NOMO-1 treated with DMSO at 0.1 percent for 48 hours (cell line): ENCODE results near the gene SPOP.
"Not testable (repeated sequence)": the region's sequence is repeated elsewhere in the genome, so short reads cannot be mapped to it uniquely, and the experiment has no call there.

Source experiments
- DNase-seq: peaks from one replicate; lab custom pipeline; 2025; ENCODE audit not compliant: unreplicated experiment; lab: John Stamatoyannopoulos, UW

The SPOP gene

DNA sequence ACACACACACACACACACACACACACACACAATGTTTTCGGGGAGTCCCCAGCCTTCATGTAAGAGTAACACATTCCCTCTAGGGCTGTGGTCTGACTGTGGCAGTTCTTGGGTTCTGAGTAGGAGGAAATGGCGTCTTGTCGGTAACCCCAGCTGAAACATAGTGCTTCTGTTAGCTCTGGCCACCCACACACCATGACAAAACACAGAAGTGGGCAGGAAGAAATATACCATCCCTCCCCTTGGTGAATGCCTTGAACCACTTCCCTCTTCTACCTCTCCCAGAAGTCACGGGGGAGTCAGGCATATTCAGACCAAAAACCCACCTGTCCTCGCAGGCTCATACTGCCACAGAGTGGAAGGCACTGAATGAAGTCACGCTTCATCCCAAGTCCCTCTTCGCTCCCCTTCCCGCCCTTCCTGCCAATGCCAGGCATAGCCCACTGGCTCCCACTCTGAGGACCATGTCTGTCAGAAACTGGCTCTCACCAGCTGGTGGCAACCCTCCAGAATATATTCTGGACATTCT, 18.4 kb upstream of the SPOP start:
- DNase-seq = peak; percentile 22

DNA sequence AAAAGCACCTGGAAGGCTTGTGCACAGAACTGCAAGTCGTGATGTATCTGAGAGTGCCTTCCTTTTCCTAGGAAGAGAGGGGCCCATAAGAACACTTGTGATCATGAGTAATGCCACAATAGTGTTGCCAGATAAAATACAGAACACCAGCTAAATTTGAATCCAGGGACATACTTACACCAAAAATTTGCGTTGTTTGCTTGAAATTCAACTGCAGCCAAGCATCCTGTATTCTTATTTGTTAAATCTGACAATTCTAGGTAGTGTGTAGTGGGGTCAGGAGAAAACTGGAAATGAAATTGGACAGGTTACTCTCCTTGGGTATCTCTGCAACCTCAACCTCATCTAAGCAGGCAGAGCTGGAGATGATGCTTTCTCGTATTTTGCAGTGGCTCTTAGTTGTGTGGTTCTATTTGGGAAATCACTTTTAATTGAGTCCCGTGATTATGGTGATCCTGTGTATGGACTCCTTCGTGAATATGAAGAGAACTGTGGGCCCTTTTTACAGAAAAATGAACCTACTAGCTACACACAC, 17.9 kb upstream of the SPOP start:
- no peak for DNase-seq

DNA sequence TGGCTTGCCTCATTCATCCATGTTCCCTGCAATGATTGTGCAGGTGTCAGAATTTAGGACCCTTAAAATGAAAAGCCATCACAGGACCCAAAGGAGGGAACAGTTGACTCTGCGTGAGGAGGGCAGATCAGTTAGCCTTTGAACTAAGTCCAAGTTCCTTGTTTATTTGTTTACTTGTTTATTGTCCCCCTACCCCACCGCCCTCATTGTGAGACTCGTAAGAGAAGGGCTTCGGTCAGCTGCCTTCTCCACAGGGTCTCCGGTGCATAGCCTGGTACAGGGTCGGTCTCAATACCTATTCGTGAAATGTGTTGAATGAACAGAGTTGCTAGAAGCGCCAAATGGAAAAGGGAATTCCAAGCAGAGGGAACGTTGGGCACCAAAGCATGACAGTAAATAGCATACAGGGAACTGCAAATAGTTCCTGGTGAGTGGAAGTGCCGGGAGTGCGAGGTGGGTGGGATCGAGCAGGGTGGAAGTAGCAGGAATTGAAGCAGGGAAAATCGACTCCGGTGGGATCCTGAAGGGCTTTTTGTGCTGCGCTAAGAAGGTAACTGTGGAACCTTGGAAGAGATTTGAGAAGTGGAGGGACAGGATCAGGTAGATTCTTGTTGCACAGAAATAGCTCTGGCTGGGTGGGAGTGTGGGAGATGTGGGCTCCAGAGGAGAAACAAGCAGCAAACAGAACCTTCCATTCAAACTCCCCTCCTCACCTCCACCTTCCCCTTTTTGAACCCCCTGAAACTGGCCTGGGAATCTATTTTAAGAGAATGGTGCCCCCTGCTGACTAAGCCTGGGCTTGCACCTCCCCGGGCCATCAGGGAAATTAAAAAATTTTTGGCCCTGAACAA, 17.2 kb upstream of the SPOP start:
- peak; percentile 79 for DNase-seq

DNA sequence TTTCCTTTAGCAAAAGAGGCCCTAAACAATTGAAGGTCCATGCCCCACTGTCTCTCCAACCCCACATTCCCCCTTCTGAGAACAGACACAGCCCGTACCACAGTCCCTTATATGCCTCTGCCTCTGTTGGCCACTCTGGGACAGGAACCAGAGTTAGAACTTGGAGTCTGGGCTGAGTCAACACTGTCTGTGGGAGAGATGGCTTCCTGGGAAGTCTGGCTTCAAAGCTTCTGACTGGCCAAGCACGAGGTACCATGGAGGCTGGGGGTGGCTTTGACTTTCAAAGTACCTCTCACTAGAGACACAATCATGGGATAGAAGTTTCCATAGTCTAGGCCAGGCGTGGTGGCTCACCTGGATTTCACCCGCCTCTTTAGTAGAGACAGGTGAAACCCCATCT, 14.9 kb upstream of the SPOP start:
- DNase-seq = no peak

DNA sequence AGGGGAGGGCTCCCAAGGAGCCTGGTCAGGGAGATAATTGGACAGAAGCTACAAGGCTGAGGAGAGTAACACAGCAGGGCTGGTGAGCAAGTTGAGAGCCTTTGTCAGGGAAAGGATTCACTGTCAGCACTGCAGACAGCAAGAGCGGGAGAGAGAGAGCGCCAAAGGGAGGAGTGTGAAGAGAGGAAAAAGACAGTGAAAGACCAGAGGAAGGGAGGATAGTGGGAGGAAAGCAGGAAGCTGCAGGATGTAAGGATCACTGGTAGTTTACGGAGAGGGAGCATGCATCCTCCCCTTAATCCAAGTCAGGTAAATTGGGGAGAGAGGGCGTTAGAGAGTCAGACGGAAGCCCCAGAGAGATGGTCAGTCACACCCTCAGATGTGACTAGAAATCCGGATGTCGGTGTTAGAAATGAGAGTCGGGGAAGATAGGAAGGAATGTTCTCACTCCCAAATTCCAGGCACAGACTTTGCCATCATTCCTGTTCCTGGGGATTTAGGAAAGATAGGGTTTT, 13.8 kb upstream of the SPOP start:
- no peak for DNase-seq

DNA sequence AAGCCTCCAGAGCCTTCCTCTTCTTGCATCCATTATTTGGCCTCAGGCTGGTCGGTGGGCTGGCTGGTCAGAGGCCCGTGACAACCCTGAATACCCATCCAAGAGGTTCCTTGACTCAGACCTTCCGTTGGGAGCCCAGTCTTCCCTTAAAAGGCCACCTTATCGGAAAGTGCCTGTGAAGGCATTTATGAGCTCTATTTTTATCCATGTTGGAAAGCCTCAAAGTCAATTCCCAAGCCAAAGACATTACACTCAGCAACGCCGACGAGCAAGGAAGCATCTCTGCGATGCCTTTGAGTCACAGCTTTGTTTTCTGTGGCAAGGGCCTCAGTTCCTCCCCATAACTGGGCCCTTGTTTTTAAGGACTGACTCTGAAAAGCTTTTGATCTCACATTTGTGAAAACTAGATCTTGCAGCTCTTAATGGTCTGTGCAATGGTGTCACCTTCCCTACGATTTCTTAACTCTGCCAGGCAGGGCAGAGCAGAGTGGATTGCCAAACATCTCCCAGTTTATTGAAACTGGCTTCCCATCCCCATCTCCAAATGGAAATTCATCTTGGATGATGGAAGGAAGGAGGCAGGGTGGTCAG, 13.3 kb upstream of the SPOP start:
- DNase-seq = no peak

DNA sequence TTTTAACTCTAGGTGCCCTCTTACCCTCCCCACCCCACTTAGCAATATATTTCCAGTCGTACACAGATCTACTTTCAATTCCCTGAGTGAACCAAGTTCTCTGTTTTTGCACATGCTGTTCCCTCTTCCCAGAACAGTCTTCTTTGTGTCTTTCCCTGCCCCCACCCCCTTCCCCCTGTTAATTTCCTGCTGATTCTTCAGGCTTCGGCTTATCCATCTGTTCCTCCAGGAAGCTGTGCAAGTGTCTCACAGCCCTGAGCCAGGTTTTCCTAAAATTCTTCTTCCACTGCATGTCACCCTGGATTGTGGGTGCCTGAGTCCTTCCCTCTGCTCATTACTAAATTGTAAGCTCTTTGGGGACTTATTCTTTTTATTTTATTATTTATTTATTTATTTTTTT, 12.4 kb upstream of the SPOP start:
- no peak for DNase-seq

DNA sequence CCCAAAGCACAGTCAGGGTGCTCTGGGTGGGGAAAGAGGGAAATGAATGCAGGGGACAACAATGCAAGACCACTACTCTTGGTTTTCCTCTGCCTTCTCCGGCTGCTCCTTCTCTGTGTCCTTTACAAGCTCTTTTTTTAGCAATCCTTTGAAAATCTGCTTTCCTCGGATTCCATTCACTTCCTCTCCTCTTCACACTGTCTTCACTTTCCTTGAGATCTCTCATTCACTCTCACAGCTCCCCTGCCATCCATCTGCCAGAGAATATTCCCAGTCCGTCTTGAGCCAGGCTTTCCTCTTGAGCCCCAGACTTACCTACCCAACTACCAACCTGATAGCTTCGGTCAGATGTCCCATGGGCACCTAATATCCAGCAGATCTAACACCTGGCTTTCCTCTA, 11.0 kb upstream of the SPOP start:
- no peak for DNase-seq

DNA sequence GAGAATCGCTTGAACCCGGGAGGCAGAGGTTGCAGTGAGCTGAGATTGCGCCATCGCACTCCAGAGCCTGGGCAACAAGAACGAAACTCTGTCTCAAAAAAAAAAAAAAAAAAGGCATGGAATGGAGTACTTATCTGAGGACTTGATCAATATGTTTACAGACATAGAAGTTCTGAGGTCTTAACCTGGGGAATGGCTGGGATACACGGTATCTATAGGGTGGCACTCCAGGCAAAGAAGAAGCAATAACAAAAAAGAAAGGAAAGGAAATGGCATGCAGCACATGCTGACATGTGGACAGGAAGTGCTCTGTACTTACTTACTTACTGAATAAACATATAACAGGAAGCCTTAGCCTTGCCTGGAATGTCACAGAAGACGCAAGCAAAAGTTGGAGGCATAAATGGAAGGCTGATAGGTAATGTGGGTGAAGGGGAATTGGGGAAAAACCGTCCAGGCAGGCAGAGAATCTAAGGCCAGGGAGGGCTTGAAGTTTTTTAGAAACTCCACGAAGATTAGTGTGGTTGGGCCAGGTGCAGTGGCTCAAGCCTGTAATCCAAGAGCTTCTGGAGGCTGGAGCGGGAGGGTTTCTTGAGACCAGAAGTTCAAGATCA, 10.1 kb upstream of the SPOP start:
- DNase-seq = peak; percentile 30

DNA sequence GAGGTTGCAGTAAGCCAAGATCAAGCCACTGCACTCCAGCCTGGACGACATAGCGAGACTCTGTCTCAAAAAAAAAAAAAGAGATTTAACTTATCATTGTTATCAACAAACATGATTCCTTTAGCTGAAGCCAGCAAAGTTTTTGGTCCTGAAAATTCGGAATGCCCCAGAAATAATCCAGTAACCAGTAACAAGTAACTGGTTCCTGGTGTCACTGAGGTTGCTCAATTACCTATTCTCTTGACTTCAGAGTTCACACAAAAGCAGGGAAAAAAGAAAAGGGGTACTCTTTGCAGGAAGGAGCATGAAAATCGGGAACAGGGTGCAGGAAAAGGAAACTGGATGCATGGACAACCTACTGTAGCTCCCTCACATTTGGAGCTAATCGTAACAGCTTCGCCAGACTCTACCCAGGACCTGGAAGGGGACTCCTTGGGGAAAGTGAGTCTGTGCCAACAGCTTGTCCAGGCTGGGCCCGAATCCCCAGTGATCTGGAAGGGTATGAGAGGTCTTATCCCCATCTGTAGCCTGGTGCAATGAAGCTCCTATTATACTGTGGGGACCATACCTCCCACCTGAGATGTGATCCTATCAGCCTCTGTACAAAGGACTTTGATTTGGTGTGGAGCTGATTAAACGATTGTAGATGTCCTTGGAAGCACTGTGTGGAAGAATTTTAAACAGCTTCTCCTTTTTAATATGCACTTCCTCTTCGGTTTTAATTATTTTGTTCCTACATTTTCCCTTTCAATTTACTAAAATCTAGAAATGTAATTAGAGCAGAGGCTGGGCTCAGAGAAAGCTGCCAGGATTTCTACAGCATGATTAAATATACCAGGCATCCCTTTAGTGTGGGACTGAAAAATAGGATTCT, 3.4 kb upstream of the SPOP start:
- peak; percentile 55 for DNase-seq

DNA sequence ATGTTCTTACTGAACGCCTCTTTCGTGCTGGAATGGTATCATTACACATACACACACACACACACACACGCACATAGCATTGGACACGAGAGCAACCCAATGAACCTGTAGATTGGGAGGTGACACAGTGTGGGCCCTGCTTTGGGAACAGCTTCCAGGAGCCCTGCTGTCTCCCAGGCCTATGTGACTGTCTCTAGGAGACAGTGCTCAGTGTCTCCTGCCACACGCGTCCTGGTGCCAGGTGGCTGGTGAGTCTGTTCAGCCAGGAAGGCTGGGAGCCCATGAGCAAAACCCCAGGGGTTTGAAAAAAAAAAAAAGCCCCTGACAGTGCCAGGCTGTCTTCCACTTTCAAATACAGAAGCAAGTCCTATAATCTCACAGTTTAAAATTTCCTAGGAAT, 2.4 kb upstream of the SPOP start:
- no peak for DNase-seq

DNA sequence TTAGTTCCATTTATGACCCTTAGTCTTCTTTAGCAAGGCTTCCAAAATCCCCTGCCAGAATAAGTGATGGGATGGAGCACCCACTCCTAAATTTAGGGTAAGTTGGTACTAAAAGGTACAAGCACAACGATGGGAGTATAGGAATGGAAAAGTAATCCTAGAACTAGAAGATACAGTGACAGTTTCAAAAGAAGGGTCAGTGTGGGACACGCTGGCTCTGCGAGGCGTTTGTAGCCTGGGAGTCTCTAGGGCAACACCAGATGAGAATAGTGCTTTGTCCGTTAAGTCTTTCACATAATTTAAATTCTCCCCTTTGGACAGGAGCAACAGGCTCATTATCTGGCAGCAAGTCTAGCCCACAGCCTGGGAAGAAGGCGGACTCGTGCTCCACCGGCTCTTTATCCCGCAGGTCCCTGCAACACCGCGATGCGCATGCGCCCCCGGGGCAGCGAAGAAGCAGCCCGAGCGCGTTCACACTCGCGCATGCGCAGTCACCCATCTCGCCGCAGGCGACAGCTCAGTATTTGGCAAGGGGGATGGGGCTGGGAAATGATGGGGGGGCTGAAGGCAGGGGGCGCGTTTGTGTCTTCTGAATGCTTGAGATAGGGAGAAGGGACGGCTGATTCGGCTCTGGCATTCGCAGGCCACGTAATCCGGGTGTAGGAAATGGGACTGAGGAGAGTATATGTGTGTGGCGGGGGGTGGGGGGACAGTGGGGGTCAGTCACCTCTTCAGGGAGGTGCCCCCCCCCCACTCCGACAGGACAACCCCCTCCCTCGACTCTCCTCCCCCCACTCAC, 564 bp downstream of the SPOP start:
- DNase-seq = peak; percentile 82

DNA sequence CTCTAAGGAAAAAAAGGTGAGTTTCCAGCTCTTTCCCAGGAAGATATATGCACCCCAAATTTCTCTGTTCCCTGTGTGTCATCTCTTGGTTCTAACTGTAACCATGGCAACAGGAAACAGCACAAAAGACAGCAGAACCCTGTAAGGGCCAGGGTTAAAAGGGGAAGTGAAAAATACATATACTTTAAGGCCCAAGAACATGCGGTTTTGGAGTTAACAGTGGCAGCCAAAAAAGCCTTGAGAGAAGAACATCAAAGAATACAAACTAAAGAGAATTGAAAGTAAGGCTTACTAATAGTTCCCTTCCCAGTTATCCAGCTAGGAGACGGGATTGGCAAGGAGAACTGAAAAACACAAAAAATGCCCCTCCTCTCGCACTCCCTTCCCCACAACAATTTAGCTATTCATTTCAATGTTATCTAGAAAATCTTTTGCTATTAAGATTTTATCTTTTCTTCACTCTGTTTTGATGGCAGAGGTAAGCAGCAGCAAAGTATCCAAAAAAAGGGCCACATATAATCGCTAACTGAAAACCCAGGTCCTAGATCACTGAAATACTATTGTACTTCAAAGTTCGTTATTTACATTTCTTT, 1.5 kb downstream of the SPOP start:
- peak; percentile 97 for DNase-seq

DNA sequence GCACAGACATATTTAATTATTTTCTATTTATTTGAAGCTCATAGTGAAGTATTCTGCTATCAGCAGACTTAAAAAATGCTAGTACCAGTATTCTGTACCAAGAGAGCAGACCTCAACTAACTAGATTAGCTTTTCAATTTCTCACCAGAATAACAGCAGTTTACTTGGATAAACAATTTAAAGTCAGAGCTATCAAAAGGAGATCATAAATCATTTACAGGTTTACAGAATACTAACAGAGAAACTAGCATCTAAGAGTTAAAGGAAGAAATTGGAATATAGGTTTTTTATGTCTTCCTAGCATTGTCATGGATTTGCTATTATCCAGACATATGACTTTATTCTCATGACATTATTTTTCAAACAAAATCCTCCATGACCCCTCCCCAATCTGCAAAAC, 3.4 kb downstream of the SPOP start:
- DNase-seq = no peak

DNA sequence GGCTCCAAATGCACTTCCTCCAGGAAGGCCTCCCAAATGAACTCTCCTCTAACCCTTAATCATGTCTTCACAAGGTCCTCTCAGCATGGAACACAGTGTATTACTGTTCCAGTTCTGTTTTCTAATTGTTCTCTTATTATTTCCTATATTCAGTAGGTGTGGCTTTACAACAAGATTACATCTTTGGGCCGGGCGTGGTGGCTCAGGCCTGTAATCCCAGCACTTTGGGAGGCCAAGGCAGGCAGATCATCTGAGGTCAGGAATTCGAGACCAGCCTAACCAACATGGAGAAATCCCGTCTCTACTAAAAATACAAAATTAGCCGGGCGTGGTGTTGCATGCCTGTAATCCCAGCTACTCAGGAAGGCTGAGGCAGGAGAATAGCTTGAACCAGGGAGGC, 4.2 kb downstream of the SPOP start:
- DNase-seq = not testable (repeated sequence)

DNA sequence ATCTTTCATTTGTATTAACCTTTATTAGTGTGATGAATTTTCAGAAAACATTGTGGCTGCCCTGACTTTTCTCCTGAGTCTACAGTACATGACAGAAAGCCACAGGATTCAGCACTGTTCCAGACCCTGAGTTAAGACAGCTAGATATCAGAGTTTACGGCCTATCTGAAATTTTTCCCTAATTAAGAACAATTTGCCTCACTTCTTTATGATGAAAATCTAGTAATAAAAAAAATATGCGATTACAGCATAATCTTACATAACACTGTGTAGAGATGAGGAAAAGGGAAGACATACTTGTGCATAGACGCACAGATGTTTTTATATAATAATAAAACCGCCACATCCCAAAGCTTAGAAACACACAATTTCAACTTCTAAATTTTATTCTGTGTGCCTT, 7.3 kb downstream of the SPOP start:
- no peak for DNase-seq

DNA sequence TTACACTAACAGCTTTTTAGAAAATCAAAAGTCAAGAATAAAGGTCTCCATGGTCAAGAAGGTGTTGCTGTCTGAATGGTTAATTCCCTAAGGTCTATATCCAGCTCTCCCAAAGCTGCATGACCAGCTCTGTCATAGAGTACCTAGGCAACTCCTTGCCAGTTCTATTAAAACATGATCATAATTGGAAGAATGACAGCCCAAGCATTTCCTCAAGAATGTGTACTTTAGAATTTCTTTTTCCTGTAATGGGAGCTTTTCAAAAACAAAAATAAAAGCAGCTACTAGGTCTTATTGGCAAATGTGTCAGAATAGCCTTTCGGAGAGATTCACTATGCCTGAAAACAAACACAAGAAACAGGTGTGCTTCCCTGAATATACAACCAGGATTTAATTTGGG, 7.9 kb downstream of the SPOP start:
- no peak for DNase-seq

DNA sequence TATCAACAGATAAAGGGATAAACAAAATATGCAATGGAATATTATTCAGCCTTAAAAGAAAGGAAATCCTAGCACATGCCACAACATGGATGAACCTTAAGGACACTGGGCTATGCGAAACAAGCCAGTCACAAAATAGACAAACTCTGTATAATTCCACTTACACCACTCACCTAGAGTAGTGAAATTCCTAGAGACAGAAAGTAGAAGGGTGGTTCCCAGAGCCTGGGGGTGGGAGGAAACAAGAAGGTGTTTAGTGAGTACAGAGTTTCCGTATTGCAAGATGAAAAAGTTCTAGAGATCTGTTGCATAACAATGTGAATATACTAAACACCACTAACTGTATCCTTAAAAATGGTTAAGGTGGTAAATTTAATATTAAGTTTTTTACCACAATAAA, 10.0 kb downstream of the SPOP start:
- no peak for DNase-seq

DNA sequence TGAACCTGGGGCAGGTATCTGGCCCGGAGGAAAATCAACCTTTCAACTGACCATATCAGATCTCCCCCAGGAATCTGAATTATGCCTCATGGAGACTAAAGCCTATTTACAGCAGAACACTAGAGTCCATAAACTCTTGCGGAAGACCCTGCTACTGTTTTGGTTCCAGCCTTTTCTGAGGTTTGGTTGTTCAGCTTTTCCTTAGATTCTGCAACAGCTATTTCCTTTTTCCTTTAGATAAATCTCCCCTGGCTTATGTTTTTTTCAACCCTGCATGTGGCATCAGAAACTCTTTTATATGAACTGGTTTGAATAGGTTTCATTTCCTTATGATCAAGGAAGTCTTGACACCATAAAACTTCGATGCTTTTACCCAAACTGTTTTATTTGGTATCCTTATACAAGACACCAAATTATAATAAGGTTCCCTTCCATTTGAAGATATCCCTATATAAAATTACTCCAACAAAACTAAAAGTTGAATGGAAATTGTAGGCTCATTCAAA, 13.1 kb downstream of the SPOP start:
- DNase-seq = peak; percentile 6
